CD14-positive monocyte (primary cell): ENCODE measurements around the gene NYAP1. TPM values are rescaled to one million over a fixed set of nuclear protein-coding genes. Genes with fewer than 3 reads are reported as not detected.
A peak's percentile ranks its signal among the peaks of the same experiment; 100 is the strongest.
"Not testable (repeated sequence)": the region's sequence is repeated elsewhere in the genome, so short reads cannot be mapped to it uniquely, and the experiment has no call there.

Experiments used
- DNase-seq, 3 donors: peaks; one replicate each; pipeline ENCODE4 v3.0.0-alpha.2; 2011 to 2022
- H2AFZ ChIP-seq: 2 replicates; pipeline ENCODE4 v1.6.0; 2012; ENCODE audit warnings: mild to moderate bottlenecking, low read depth, low read length, inconsistent platforms; ENCODE audit not compliant: insufficient read depth, poor library complexity, severe bottlenecking
- H3K27ac ChIP-seq, 2 donors: 1 replicate in 1 of 2; 2 replicates in 1 of 2; pipeline ENCODE4 v1.5.1; 2012 to 2013; ENCODE audit warnings: low read length in 2 of 2, control low read depth in 1 of 2, inconsistent platforms in 1 of 2, low read depth in 1 of 2, mild to moderate bottlenecking in 1 of 2
- H3K27me3 ChIP-seq, 2 donors: one replicate each; pipeline versions ENCODE4 v1.6.0 to v1.6.1; 2011 to 2013; ENCODE audit warnings: low read length in 2 of 2; ENCODE audit not compliant: control insufficient read depth in 2 of 2, insufficient read depth in 2 of 2
- H3K36me3 ChIP-seq, 2 donors: replicated peaks in 1 of 2; 1 replicate in 1 of 2; 2 replicates in 1 of 2; pipeline versions ENCODE4 v1.5.1 to v1.6.1; 2012 to 2013; ENCODE audit warnings: low read length in 2 of 2, control low read depth in 1 of 2, inconsistent platforms in 1 of 2, mild to moderate bottlenecking in 1 of 2; ENCODE audit not compliant: insufficient read depth in 2 of 2, control insufficient read depth in 1 of 2
- H3K4me1 ChIP-seq, 2 donors: 1 replicate in 1 of 2; 2 replicates in 1 of 2; pipeline versions ENCODE4 v1.5.1 to v1.6.1; 2012 to 2013; ENCODE audit warnings: low read length in 2 of 2, control low read depth in 1 of 2, inconsistent platforms in 1 of 2, mild to moderate bottlenecking in 1 of 2, moderate library complexity in 1 of 2; ENCODE audit not compliant: insufficient read depth in 2 of 2, control insufficient read depth in 1 of 2
- H3K4me2 ChIP-seq: replicated peaks from 2 replicates; pipeline ENCODE3; 2012; ENCODE audit warnings: low read length, moderate library complexity, mild to moderate bottlenecking; ENCODE audit not compliant: poor library complexity, severe bottlenecking; ENCODE audit errors: extremely low read depth
- H3K4me3 ChIP-seq, 3 experiments: fragments of 200-600 bp in 1 of 3; sonication (generic) in 1 of 3; replicated peaks in 1 of 3; 1 replicate in 2 of 3; 2 replicates in 1 of 3; pipeline ENCODE4 v1.5.1; 2011 to 2013; ENCODE audit warnings: low read length in 3 of 3, mild to moderate bottlenecking in 3 of 3, control low read depth in 2 of 3, low read depth in 2 of 3, inconsistent platforms in 1 of 3, moderate library complexity in 1 of 3
- H3K79me2 ChIP-seq: 2 replicates; pipeline ENCODE4 v1.6.0; 2012; ENCODE audit warnings: mild to moderate bottlenecking, control low read depth, inconsistent platforms, low read length, moderate library complexity; ENCODE audit not compliant: insufficient read depth
- H3K9ac ChIP-seq: 2 replicates; pipeline ENCODE4 v1.6.0; 2017; ENCODE audit warnings: low read length, mild to moderate bottlenecking; ENCODE audit not compliant: insufficient read depth, poor library complexity, severe bottlenecking
- H3K9me3 ChIP-seq, 2 donors: replicated peaks in 1 of 2; 1 replicate in 1 of 2; 2 replicates in 1 of 2; pipeline versions ENCODE4 v1.5.1 to v1.6.1; 2012 to 2013; ENCODE audit warnings: low read length in 2 of 2, control low read depth in 1 of 2; ENCODE audit not compliant: control insufficient read depth in 1 of 2, insufficient read depth in 1 of 2
- H4K20me1 ChIP-seq: 2 replicates; pipeline ENCODE4 v1.6.0; 2012; ENCODE audit warnings: mild to moderate bottlenecking, low read length, control low read depth, moderate library complexity; ENCODE audit not compliant: insufficient read depth
- H3K27ac Mint-ChIP-seq, 7 donors: one replicate each; pipeline ENCODE4 v1.8.0; 2020; ENCODE audit warnings: mild to moderate bottlenecking in 7 of 7, mixed read lengths in 7 of 7, moderate library complexity in 6 of 7, inconsistent platforms in 2 of 7
- H3K27me3 Mint-ChIP-seq, 3 donors: one replicate each; pipeline ENCODE4 v1.8.0; 2021 to 2022; ENCODE audit warnings: low read depth in 3 of 3, mild to moderate bottlenecking in 3 of 3, mixed read lengths in 3 of 3, moderate library complexity in 3 of 3, inconsistent platforms in 1 of 3
- H3K36me3 Mint-ChIP-seq, 2 donors: one replicate each; pipeline ENCODE4 v1.8.0; 2020; ENCODE audit warnings: mixed read lengths in 2 of 2, inconsistent platforms in 1 of 2, mild to moderate bottlenecking in 1 of 2
- H3K4me1 Mint-ChIP-seq: one replicate; pipeline ENCODE4 v1.8.0; 2020; ENCODE audit warnings: mild to moderate bottlenecking, mixed read lengths
- H3K4me3 Mint-ChIP-seq, 2 donors: one replicate each; pipeline ENCODE4 v1.8.0; 2020; ENCODE audit warnings: mild to moderate bottlenecking in 2 of 2, mixed read lengths in 2 of 2, moderate library complexity in 1 of 2
- H3K9me3 Mint-ChIP-seq, 7 donors: one replicate each; pipeline ENCODE4 v1.8.0; 2020 to 2022; ENCODE audit warnings: mixed read lengths in 7 of 7, mild to moderate bottlenecking in 6 of 7, moderate library complexity in 6 of 7, inconsistent platforms in 2 of 7
- WGBS: methylation state at CpG from one replicate; pipeline ENCODE4 v1.1.5; 2013; ENCODE audit warnings: missing lambda C conversion rate; ENCODE audit not compliant: insufficient coverage; 5-methylcytosine and 5-hydroxymethylcytosine counted together
- intact Hi-C, 2 donors: fragments of 100-400 bp; cut with micrococcal nuclease; formaldehyde crosslinking; loops; one replicate each; pipeline versions ENCODE4 v1.15.0 to v1.15.1; 2023
- polyA plus RNA-seq, 3 donors: library from polyadenylated mRNA; depleted of rRNA in 1 of 3; unstranded in 2 of 3; stranded (reverse) in 1 of 3; fragments of 300-500 nt in 2 of 3; fragments of >200 nt in 1 of 3; fragmentation: Illumina TruSeq in 2 of 3; gene quantifications; 1 replicate in 2 of 3; 2 replicates in 1 of 3; pipeline ENCODE4 v1.2.3, GENCODE V29; 2012 to 2021
- TF ChIP-seq, protein P1 (sequence below): fragments of 200-600 bp; IDR thresholded peaks from one replicate; pipeline ENCODE4 v1.8.0; 2022; ENCODE audit warnings: antibody characterized with exemption, mild to moderate bottlenecking

Gene NYAP1
- polyA plus RNA-seq, 3 donors = not detected

- Histone ChIP-seq H3K27me3 (no peaks in the 10 kb centered on the region), H2AFZ (peak overlapping the region; percentile 96), H3K27ac (peak overlapping the region in 1 of 2 donors; percentile 48), H3K79me2 (peaks cover 3% of the 10 kb centered on the region), H3K4me2 (peak overlapping the region; percentile 93), H4K20me1 (no peaks in the 10 kb centered on the region), H3K9me3 (no peaks in the 10 kb centered on the region), H3K4me1 (peaks cover 14 to 18% of the 10 kb centered on the region in 2 donors), H3K4me3 (peak overlapping the region; percentile 56 to 85 (median 57)), H3K9ac (peak overlapping the region; percentile 61), H3K36me3 (no peaks in the 10 kb centered on the region)
- intact Hi-C loops = loop anchor here in 1 of 2 donors (2.0 to 5.0 kb wide), 2 partner anchors 48 to 73 kb away; partner anchors contain the start of genes FBXO24, LRCH4 and MOSPD3
- Mint-ChIP-seq H3K36me3 (no peaks in the 10 kb centered on the region), H3K4me3 (peak overlapping the region; percentile 91 to 96), H3K9me3 (peaks cover 0 to 2% (median 0%) of the 10 kb centered on the region in 7 donors), H3K4me1 (peaks cover 13% of the 10 kb centered on the region), H3K27ac (peak overlapping the region in 2 of 7 donors; percentile 51 to 57), H3K27me3 (peaks cover 0 to 5% (median 0%) of the 10 kb centered on the region in 3 donors)
- WGBS = under 1% methylated on average over 35 of the region's 44 CpGs
- TF ChIP-seq, protein P1, sequence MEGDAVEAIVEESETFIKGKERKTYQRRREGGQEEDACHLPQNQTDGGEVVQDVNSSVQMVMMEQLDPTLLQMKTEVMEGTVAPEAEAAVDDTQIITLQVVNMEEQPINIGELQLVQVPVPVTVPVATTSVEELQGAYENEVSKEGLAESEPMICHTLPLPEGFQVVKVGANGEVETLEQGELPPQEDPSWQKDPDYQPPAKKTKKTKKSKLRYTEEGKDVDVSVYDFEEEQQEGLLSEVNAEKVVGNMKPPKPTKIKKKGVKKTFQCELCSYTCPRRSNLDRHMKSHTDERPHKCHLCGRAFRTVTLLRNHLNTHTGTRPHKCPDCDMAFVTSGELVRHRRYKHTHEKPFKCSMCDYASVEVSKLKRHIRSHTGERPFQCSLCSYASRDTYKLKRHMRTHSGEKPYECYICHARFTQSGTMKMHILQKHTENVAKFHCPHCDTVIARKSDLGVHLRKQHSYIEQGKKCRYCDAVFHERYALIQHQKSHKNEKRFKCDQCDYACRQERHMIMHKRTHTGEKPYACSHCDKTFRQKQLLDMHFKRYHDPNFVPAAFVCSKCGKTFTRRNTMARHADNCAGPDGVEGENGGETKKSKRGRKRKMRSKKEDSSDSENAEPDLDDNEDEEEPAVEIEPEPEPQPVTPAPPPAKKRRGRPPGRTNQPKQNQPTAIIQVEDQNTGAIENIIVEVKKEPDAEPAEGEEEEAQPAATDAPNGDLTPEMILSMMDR = no peak
- DNase-seq = peak in 1 of 3 donors; percentile 16
Observed at GRCh38 chr7:100539436-100540006, 55.8 kb downstream of the NYAP1 start.

- peaks cover 3% of the 10 kb centered on the region for H3K79me2 ChIP-seq
- H3K4me3 ChIP-seq = peak overlapping the region in 1 of 3 experiments; percentile 85
- peak overlapping the region; percentile 61 for H3K9ac ChIP-seq
- no peak overlapping the region for H3K27ac Mint-ChIP-seq
- no peaks in the 10 kb centered on the region for H3K36me3 ChIP-seq
- H3K27me3 Mint-ChIP-seq = peaks cover 0 to 5% (median 0%) of the 10 kb centered on the region in 3 donors
- peak overlapping the region; percentile 91 to 93 for H3K4me3 Mint-ChIP-seq
- peaks cover 14 to 18% of the 10 kb centered on the region in 2 donors for H3K4me1 ChIP-seq
- peak overlapping the region; percentile 93 for H3K4me2 ChIP-seq
- peaks cover 13% of the 10 kb centered on the region for H3K4me1 Mint-ChIP-seq
- no peaks in the 10 kb centered on the region for H3K9me3 ChIP-seq
- H4K20me1 ChIP-seq = no peaks in the 10 kb centered on the region
- H3K9me3 Mint-ChIP-seq = peaks cover 0 to 2% (median 0%) of the 10 kb centered on the region in 7 donors
- TF ChIP-seq, protein P1 = no peak
- peak overlapping the region; percentile 96 for H2AFZ ChIP-seq
- H3K27ac ChIP-seq = no peak overlapping the region
- WGBS = 80% methylated on average over 3 of the region's 6 CpGs
- no peaks in the 10 kb centered on the region for H3K36me3 Mint-ChIP-seq
- intact Hi-C loops = no loop called here
- no peaks in the 10 kb centered on the region for H3K27me3 ChIP-seq
- DNase-seq = no peak
Observed at GRCh38 chr7:100540073-100540723, 56.5 kb downstream of the NYAP1 start.

DNA sequence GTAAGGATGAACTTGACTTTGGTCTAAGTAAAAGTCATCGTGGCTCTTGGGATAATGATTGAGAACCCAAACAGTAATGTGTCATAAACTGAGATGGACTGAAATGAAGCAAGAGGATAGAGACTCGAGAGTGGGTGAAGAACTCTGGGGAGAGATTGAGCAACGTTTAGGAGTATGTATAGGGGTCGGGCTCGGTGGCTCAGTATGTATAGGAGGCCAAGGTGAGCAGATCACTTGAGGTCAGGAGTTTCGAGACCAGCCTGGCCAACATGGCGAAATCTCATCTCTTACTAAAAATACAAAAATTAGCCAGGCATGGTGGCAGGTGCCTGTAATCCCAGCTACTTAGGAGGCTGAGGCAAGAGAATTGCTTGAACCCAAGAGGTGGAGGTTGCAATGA is 57.6 kb downstream of the NYAP1 start:
- H3K79me2 ChIP-seq, DNase-seq, H4K20me1 ChIP-seq, H3K9me3 ChIP-seq, H3K27me3 Mint-ChIP-seq, H3K27ac ChIP-seq, intact Hi-C loops, H3K9me3 Mint-ChIP-seq, H3K36me3 ChIP-seq, H3K4me3 ChIP-seq, H3K36me3 Mint-ChIP-seq, H3K27me3 ChIP-seq, H2AFZ ChIP-seq, H3K4me3 Mint-ChIP-seq, H3K9ac ChIP-seq, H3K4me2 ChIP-seq: not testable (repeated sequence)
- Mint-ChIP-seq H3K4me1 (peaks cover 19% of the 10 kb centered on the region), H3K27ac (peak overlapping the region in 1 of 7 donors; percentile 63)
- 53% methylated on average over 4 of the region's 7 CpGs for WGBS
- peaks cover 14 to 23% of the 10 kb centered on the region in 2 donors for H3K4me1 ChIP-seq
